B cell (primary cell): Measurements from ENCODE around the gene GTF2IRD1.

Experiments used
- EZH2 ChIP-seq: IDR thresholded peaks from 2 replicates; pipeline ENCODE4 v1.6.1; 2012; ENCODE audit warnings: borderline replicate concordance, low read depth, mild to moderate bottlenecking, moderate library complexity, low read length; ENCODE audit not compliant: insufficient read depth, poor library complexity, severe bottlenecking
- TF ChIP-seq, protein P1 (sequence below): fragments of 200-600 bp; IDR thresholded peaks from one replicate; pipeline ENCODE4 v1.8.0; 2022; ENCODE audit warnings: antibody characterized with exemption, mild to moderate bottlenecking

DNA sequence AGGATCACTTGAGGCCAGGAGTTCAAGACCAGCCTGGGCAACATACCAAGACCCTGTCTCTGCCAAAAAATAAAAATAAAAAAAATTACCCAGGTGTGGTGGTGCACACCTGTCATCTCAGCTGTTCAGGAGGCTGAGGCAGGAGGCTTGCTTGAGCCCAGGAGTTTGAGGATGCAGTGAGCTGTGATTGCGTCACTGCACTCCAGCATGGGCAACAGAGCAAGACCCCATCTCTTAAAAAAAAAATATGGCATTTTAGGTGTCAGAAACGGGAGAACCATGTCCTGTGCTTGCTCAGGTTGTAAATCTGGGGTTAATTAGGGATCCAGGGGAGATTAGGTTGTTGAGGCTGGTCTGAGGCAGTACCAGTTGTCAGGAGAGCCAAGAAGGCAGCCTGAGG is 64.9 kb downstream of the GTF2IRD1 start:
- TF ChIP-seq, protein P1, sequence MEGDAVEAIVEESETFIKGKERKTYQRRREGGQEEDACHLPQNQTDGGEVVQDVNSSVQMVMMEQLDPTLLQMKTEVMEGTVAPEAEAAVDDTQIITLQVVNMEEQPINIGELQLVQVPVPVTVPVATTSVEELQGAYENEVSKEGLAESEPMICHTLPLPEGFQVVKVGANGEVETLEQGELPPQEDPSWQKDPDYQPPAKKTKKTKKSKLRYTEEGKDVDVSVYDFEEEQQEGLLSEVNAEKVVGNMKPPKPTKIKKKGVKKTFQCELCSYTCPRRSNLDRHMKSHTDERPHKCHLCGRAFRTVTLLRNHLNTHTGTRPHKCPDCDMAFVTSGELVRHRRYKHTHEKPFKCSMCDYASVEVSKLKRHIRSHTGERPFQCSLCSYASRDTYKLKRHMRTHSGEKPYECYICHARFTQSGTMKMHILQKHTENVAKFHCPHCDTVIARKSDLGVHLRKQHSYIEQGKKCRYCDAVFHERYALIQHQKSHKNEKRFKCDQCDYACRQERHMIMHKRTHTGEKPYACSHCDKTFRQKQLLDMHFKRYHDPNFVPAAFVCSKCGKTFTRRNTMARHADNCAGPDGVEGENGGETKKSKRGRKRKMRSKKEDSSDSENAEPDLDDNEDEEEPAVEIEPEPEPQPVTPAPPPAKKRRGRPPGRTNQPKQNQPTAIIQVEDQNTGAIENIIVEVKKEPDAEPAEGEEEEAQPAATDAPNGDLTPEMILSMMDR: no peak
- no peak for TF ChIP-seq EZH2
